Measurements from ENCODE around the gene TRAM2.

Gene TRAM2

GRCh38 chr6:52577022-52577777, at the start of gene TRAM2:
Gene TRAM2, minus strand, starts transcription at chr6:52577060. Its CDS starts 145 bp downstream, at chr6:52576915.
- Histone ChIP-seq H4K20me1 (peaks cover 24 to 44% (median 41%) of the 10 kb centered on the region in 11 experiments; a peak in 21 of 22 replicates), H3K9me3 (replicated peaks in 1 of 11) (no peaks in the 10 kb centered on the region; a peak in 2 of 22 replicates), H3K4me1 (peaks cover 53 to 72% (median 55%) of the 10 kb centered on the region in 10 experiments), H3K27ac (peak within 1 kb of the TSS; percentile 94 to 99 (median 97)), H3K27me3 (no peaks in the 10 kb centered on the region; a peak in 1 of 22 replicates), H3K9ac (peak within 1 kb of the TSS; percentile 94 to 99 (median 97)), H3K36me3 (peaks cover 0 to 21% (median 1%) of the 10 kb centered on the region in 11 experiments; a peak in 7 of 22 replicates), H3K4me2 (peak within 1 kb of the TSS; percentile 86 to 98 (median 96)), H3K4me3 (peak within 1 kb of the TSS; percentile 75 to 88 (median 82))
- no peak for TF ChIP-seq Cebpa-rat (IDR thresholded peaks at IDR 0.05)

- Histone ChIP-seq H3K4me1 (peaks cover 0 to 6% (median 0%) of the 10 kb centered on the region in 10 experiments; a peak in 1 of 20 replicates), H3K9me3 (replicated peaks in 1 of 11) (peaks cover 0 to 5% (median 0%) of the 10 kb centered on the region in 11 experiments; a peak in 3 of 22 replicates), H4K20me1 (no peaks in the 10 kb centered on the region)
These were observed 46.0 kb upstream of the TRAM2 start for GRCh38 chr6:52622810-52623209.

GRCh38 chr6:52621631-52622030, 44.8 kb upstream of the TRAM2 start:
- no peak overlapping the region for H3K4me2 ChIP-seq
- H3K9me3 ChIP-seq (replicated peaks in 1 of 11), result peaks cover 0 to 5% (median 0%) of the 10 kb centered on the region in 11 experiments; a peak in 3 of 22 replicates
- H3K27ac ChIP-seq, result no peak overlapping the region
- no peak for TF ChIP-seq Cebpa-rat (IDR thresholded peaks at IDR 0.05)
- H3K4me3 ChIP-seq, result no peak overlapping the region
- peaks cover 0 to 6% (median 0%) of the 10 kb centered on the region in 10 experiments; a peak in 1 of 20 replicates for H3K4me1 ChIP-seq
- H4K20me1 ChIP-seq, result no peaks in the 10 kb centered on the region
- no peaks in the 10 kb centered on the region for H3K36me3 ChIP-seq
- no peak overlapping the region for H3K9ac ChIP-seq
- H3K27me3 ChIP-seq, result no peaks in the 10 kb centered on the region

More at GRCh38 chr6:52622810-52623209, 46.0 kb upstream of the TRAM2 start:
- no peak overlapping the region for H3K9ac ChIP-seq
- TF ChIP-seq Cebpa-rat (IDR thresholded peaks at IDR 0.05), result no peak
- no peak overlapping the region for H3K4me3 ChIP-seq
- H3K4me2 ChIP-seq, result no peak overlapping the region
- no peak overlapping the region for H3K27ac ChIP-seq
- H3K36me3 ChIP-seq, result no peaks in the 10 kb centered on the region
- no peaks in the 10 kb centered on the region for H3K27me3 ChIP-seq

GRCh38 chr6:52620906-52621190, 44.0 kb upstream of the TRAM2 start:
- H3K36me3 ChIP-seq, result no peaks in the 10 kb centered on the region
- no peaks in the 10 kb centered on the region for H4K20me1 ChIP-seq
- H3K4me2 ChIP-seq, result no peak overlapping the region
- no peak for TF ChIP-seq Cebpa-rat (IDR thresholded peaks at IDR 0.05)
- H3K27ac ChIP-seq, result no peak overlapping the region
- H3K27me3 ChIP-seq, result no peaks in the 10 kb centered on the region
- no peak overlapping the region for H3K9ac ChIP-seq
- H3K4me1 ChIP-seq, result peaks cover 0 to 6% (median 0%) of the 10 kb centered on the region in 10 experiments; a peak in 1 of 20 replicates
- H3K4me3 ChIP-seq, result no peak overlapping the region
- H3K9me3 ChIP-seq (replicated peaks in 1 of 11), result peaks cover 0 to 5% (median 0%) of the 10 kb centered on the region in 11 experiments; a peak in 3 of 22 replicates

GRCh38 chr6:52620055-52620905, 43.4 kb upstream of the TRAM2 start:
- H3K4me2 ChIP-seq, result no peak overlapping the region
- no peak overlapping the region for H3K9ac ChIP-seq
- H3K9me3 ChIP-seq (replicated peaks in 1 of 11), result peaks cover 0 to 2% (median 0%) of the 10 kb centered on the region in 11 experiments; a peak in 3 of 22 replicates
- no peak for TF ChIP-seq Cebpa-rat (IDR thresholded peaks at IDR 0.05)
- no peaks in the 10 kb centered on the region for H3K36me3 ChIP-seq
- H4K20me1 ChIP-seq, result no peaks in the 10 kb centered on the region
- H3K27me3 ChIP-seq, result no peaks in the 10 kb centered on the region
- H3K27ac ChIP-seq, result no peak overlapping the region
- H3K4me1 ChIP-seq, result peaks cover 0 to 6% (median 0%) of the 10 kb centered on the region in 10 experiments; a peak in 1 of 20 replicates
- no peak overlapping the region for H3K4me3 ChIP-seq

- Histone ChIP-seq H3K27ac (no peak overlapping the region), H3K4me2 (no peak overlapping the region), H3K9ac (no peak overlapping the region), H3K4me1 (peaks cover 0 to 10% (median 0%) of the 10 kb centered on the region in 10 experiments; a peak in 7 of 20 replicates), H3K9me3 (replicated peaks in 1 of 11) (0 out of 22 replicates have a peak, but pooled peaks cover 0 to 4% (median 0%) of the 10 kb centered on the region in 11 experiments), H4K20me1 (no peaks in the 10 kb centered on the region), H3K27me3 (no peaks in the 10 kb centered on the region), H3K36me3 (no peaks in the 10 kb centered on the region), H3K4me3 (no peak overlapping the region)
- no peak for TF ChIP-seq Cebpa-rat (IDR thresholded peaks at IDR 0.05)
These were observed 40.2 kb upstream of the TRAM2 start for GRCh38 chr6:52617087-52617486.

GRCh38 chr6:52616059-52616690, 39.3 kb upstream of the TRAM2 start:
- no peak for TF ChIP-seq Cebpa-rat (IDR thresholded peaks at IDR 0.05)
- Histone ChIP-seq H4K20me1 (no peaks in the 10 kb centered on the region), H3K9ac (no peak overlapping the region), H3K36me3 (no peaks in the 10 kb centered on the region), H3K4me1 (peaks cover 0 to 19% (median 4%) of the 10 kb centered on the region in 10 experiments; a peak in 9 of 20 replicates), H3K27ac (no peak overlapping the region), H3K27me3 (no peaks in the 10 kb centered on the region), H3K4me3 (no peak overlapping the region), H3K4me2 (no peak overlapping the region), H3K9me3 (replicated peaks in 1 of 11) (0 out of 22 replicates have a peak, but pooled peaks cover 0 to 4% (median 0%) of the 10 kb centered on the region in 11 experiments)

- peak overlapping the region in 4 of 11 experiments; percentile 19 to 58 (median 38); a peak in 5 of 22 replicates for H3K4me2 ChIP-seq
- H3K9ac ChIP-seq, result no peak overlapping the region
- H4K20me1 ChIP-seq, result no peaks in the 10 kb centered on the region
- peaks cover 10 to 26% (median 18%) of the 10 kb centered on the region in 11 experiments; a peak in 19 of 22 replicates for H3K9me3 ChIP-seq (replicated peaks in 1 of 11)
- no peaks in the 10 kb centered on the region for H3K36me3 ChIP-seq
- no peaks in the 10 kb centered on the region for H3K27me3 ChIP-seq
- H3K27ac ChIP-seq, result peak overlapping the region in 2 of 11 experiments; percentile 11 to 36; a peak in 1 of 22 replicates
- TF ChIP-seq Cebpa-rat (IDR thresholded peaks at IDR 0.05), result no peak
- H3K4me3 ChIP-seq, result no peak overlapping the region
- peaks cover 0 to 25% (median 4%) of the 10 kb centered on the region in 10 experiments; a peak in 9 of 20 replicates for H3K4me1 ChIP-seq
These were observed 35.6 kb upstream of the TRAM2 start for GRCh38 chr6:52612336-52613054.
